HG02870 (cell line): Measurements from ENCODE around the gene TPRN.

ENCODE experiments used
- ATAC-seq: cut with Tn5 transposase; IDR thresholded peaks from one replicate; pipeline ENCODE4 v1.9.1; 2021; ENCODE audit warnings: mild to moderate bottlenecking, moderate library complexity; ENCODE audit not compliant: unreplicated experiment

Gene TPRN

DNA sequence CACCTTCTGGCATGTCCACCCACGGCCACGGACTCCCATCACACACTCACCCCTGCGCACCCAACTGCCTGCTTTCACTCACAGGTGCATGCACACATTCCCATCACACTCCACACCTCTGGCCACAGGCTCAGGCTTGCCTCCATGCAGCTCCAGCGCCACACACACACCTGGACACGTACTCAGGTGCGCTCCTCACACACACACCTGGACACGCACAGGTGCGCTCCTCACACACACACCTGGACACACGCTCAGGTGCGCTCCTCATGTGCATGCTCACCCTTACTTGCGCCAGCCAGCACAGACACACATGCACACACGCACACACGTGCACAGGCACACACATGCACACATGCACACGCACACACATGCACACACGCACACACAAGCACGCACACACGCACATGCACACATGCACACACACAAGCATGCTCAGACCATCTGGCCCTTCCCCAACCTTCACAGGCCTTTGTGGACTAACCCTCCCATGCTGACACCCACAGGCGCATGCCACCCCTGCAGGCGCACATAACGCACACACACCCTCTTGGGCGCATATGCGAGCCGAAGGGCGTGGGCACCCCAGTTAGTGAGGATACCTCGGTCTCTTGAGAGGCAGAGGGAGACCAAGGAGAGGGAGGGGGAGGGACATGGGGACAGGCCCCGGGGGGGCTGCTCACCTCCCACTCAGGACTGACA, 53.3 kb downstream of the TPRN start:
- no peak for ATAC-seq

DNA sequence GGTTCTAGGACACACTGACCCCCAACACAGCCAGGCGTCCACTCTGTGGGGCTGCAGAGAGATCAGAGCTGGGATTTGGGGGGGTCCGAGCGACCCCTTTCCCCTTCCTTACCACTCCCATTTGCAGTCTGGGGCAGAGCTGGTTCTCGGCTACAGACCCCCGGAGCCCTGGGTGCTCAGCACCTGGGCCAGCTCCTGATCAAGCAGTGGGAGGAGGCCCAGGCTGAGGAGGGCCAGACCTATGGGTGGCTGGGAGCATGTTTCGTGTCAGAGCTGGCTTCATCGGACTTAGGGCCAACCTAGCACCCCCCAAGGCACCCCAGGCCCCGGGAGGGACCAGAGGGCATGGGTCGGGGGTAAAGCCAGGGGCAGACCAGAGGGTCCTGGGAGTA, 54.0 kb downstream of the TPRN start:
- no peak for ATAC-seq

DNA sequence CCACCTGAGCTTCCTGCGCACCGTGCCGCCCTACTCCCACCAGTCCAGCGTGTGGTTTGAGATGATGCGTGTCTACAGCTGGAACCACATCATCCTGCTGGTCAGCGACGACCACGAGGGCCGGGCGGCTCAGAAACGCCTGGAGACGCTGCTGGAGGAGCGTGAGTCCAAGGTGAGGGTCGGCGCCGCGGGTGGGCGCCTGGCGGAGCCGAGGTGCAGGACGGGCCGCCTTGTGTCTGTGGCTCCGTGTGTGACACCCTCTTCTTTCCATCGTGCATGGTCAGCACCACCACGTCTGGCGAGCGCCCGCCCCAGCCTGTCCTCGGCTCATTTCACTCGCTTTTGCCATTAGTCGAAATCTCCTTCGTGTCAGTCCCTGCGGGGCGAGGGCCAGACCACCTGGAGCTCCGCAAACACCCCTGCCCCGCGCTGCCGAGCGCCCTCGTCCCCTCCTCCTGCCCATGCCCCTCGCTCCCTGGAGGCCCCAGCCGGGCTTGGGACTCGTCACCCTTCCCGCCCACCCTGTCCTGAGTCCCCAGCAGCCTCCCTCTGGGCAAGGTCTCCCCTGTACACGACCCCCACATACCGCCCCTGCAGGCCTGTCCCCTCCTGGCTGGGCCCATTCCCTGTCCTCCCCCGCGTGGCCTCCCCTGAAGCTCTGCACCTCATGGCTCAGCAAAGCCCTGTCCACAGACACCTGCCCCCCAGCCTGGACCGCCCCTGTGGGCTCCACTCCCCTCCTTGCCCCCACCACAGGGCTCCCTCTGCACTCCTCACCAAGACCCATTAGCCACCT, 54.6 kb downstream of the TPRN start:
- ATAC-seq, result no peak

DNA sequence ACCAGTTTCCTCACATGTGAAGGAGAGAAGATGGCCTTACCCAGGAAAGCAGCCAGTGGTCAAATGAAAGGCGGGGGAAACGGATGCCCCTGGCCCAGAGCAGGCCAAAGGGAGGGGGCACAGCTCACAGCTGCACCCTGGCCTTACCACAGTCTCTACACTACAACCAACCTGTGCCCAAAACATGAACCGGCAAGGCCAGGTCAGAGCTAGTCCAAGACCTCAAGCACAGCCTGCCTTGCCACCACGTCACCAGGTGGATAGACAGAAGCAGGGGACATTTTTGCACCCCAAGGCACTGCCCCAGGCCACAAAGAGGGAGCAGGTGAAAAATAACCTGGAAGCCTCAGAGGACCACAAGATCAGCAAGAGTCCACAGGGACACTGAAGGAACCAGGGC, 57.1 kb downstream of the TPRN start:
- no peak for ATAC-seq

DNA sequence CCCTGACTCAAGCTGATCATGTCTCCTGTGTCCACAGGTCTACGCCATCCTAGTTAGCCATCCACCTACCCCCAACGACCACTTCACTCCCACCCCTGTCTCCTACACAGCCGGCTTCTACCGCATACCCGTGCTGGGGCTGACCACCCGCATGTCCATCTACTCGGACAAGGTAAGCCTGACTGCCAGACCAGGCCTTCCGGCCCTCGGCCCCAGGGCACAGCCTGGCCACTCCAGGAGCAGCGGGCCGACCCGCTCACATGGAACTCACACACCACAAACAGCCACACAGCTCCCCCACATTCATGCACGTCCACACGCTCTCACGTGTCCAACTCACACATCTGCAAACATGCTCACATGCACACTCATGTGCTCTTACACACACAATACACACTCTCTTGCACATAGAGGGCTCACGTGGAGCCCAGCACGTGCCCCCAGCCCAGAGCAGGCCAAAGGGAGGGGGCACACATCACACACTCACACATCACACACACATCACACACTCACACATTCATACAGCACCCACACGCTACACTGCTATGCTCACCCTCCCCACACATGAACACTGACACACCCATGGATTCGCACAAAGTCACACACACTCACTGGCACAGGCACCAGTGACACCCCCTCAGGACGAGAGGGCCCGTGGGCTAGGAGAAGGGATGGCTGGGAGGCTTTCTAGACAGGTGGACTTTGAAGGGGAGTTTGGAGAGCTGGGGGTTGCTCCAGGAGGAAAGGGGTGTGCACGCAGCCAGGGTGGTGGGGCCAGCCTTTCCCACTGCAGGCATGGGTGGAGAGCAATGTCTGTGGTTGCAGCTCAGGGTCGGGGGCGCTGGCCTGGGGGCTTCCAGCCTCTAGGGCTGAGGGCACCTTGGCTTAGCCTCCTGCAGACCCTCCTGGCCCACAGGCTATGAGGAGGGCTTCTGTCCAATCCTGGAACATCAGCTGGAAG, 58.3 kb downstream of the TPRN start:
- ATAC-seq, result no peak
